ENCODE data around the gene VSTM5.

GRCh38 chr11:93807980-93808379, 42.4 kb downstream of the VSTM5 start:
- TF ChIP-seq CTCF (conservative IDR thresholded peaks at IDR 0.05; ENCODE audit: low read depth, low read length) (no peak), EZH2 (IDR thresholded peaks at IDR 0.05; ENCODE audit: borderline replicate concordance, low read depth, low read length, poor library complexity, severe bottlenecking) (no peak)
